Chondrocyte (in vitro differentiated cells): ENCODE measurements around the gene XG. TPM values are rescaled to one million over a fixed set of nuclear protein-coding genes. Genes with fewer than 3 reads are reported as not detected.
A peak's percentile ranks its signal among the peaks of the same experiment; 100 is the strongest.

ENCODE experiments used
- DNase-seq: peaks from one replicate; pipeline ENCODE4 v3.0.0; 2021; ENCODE audit warnings: mixed read lengths, low spot score
- H3K27ac Mint-ChIP-seq: one replicate; pipeline ENCODE4 v1.8.0; 2021; ENCODE audit warnings: mild to moderate bottlenecking, moderate library complexity, mixed read lengths; ENCODE audit not compliant: unreplicated experiment
- H3K27me3 Mint-ChIP-seq: 2 replicates; pipeline ENCODE4 v1.8.0; 2021; ENCODE audit warnings: low read depth, mixed read lengths
- H3K36me3 Mint-ChIP-seq: 2 replicates; pipeline ENCODE4 v1.8.0; 2021; ENCODE audit warnings: low read depth, mixed read lengths
- H3K4me1 Mint-ChIP-seq: 2 replicates; pipeline ENCODE4 v1.8.0; 2021; ENCODE audit warnings: low read depth, mild to moderate bottlenecking, mixed read lengths
- H3K4me3 Mint-ChIP-seq: one replicate; pipeline ENCODE4 v1.8.0; 2021; ENCODE audit warnings: mild to moderate bottlenecking, moderate library complexity, mixed read lengths; ENCODE audit not compliant: unreplicated experiment
- H3K9me3 Mint-ChIP-seq: 2 replicates; pipeline ENCODE4 v1.8.0; 2021; ENCODE audit warnings: low read depth, mixed read lengths
- total RNA-seq: library from RNA; stranded (reverse); gene quantifications from 3 replicates; pipeline ENCODE4 v1.2.1, GENCODE V29; 2021
- TF ChIP-seq, protein P1 (sequence below): fragments of 200-600 bp; sonication (generic); IDR thresholded peaks from 2 replicates; pipeline ENCODE4 v1.5.0; 2021; ENCODE audit warnings: antibody characterized with exemption, mild to moderate bottlenecking, moderate library complexity

XG gene
- total RNA-seq, 1 donor from 2014 or later, result not detected

DNA sequence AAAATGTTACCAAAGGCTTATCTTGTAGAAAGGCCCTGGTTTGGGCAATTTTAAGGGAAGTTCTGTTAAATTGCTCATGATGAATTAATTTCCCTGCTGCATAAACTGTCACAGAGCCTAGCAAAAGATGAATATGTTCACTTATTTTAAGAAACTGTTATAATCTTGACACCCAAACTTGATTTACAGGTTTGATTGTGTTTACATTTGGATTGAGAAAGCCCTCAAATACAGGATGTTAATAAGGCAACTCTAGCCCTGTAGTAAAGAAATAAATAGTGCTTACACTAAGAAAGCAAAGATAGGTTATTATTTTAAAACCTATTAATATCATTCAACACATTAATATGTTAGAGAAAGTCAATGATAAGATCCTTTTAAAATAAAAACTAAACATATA lies 95.2 kb downstream of the XG start:
- Mint-ChIP-seq H3K27ac (no peak overlapping the region), H3K4me3 (no peak overlapping the region), H3K27me3 (no peaks in the 10 kb centered on the region), H3K36me3 (no peaks in the 10 kb centered on the region), H3K4me1 (peaks cover 49% of the 10 kb centered on the region), H3K9me3 (no peaks in the 10 kb centered on the region)
- TF ChIP-seq, protein P1, sequence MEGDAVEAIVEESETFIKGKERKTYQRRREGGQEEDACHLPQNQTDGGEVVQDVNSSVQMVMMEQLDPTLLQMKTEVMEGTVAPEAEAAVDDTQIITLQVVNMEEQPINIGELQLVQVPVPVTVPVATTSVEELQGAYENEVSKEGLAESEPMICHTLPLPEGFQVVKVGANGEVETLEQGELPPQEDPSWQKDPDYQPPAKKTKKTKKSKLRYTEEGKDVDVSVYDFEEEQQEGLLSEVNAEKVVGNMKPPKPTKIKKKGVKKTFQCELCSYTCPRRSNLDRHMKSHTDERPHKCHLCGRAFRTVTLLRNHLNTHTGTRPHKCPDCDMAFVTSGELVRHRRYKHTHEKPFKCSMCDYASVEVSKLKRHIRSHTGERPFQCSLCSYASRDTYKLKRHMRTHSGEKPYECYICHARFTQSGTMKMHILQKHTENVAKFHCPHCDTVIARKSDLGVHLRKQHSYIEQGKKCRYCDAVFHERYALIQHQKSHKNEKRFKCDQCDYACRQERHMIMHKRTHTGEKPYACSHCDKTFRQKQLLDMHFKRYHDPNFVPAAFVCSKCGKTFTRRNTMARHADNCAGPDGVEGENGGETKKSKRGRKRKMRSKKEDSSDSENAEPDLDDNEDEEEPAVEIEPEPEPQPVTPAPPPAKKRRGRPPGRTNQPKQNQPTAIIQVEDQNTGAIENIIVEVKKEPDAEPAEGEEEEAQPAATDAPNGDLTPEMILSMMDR, result no peak
- no peak for DNase-seq

DNA sequence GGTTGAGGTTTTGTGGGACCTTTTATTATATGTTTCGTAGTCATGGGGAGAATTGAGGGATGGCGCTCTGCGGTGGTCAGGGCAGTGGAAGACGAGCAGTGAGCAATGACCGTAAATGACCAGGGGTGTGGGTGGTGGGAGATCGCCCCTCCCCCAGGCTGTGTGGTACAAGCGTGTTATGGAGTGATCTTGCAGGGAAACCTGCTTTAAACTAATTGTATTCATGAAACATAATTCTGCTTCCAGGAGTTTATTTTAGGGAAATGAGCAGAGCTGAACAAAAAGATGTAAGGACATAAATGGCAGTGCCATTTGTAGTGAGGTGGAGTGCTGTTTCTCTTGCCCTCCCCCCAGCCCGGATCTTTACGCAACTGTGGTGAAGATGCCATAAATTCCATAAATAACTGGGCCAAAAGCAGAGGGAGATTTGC lies 97.0 kb downstream of the XG start:
- TF ChIP-seq, protein P1, result no peak
- peak overlapping the region; percentile 96 for H3K27ac Mint-ChIP-seq
- peaks cover 43% of the 10 kb centered on the region for H3K4me1 Mint-ChIP-seq
- peak overlapping the region; percentile 57 for H3K4me3 Mint-ChIP-seq
- H3K27me3 Mint-ChIP-seq, result no peaks in the 10 kb centered on the region
- no peaks in the 10 kb centered on the region for H3K9me3 Mint-ChIP-seq
- H3K36me3 Mint-ChIP-seq, result no peaks in the 10 kb centered on the region
- no peak for DNase-seq

DNA sequence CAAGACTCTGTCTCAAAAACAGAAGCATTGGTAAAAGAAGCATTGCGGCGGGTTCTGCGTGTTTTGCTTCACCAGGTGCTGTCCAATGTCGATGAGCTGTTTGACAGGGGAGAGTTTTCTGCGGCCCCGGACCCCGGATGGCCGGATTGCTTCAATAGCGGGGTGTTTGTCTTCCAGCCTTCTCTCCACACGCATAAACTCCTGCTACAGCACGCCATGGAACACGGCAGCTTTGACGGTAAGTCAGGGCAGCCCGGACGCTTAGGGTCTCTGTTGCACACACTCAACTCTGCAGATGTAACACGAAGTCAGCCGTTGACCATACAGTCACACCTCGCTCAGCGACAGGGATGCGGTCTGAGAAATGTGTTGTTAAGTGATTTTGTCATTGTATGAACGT lies 103.1 kb downstream of the XG start:
- H3K4me1 Mint-ChIP-seq, result peaks cover 20% of the 10 kb centered on the region
- DNase-seq, result no peak
- H3K9me3 Mint-ChIP-seq, result no peaks in the 10 kb centered on the region
- no peaks in the 10 kb centered on the region for H3K27me3 Mint-ChIP-seq
- TF ChIP-seq, protein P1, result no peak
- H3K4me3 Mint-ChIP-seq, result no peak overlapping the region
- no peak overlapping the region for H3K27ac Mint-ChIP-seq
- peaks cover 5% of the 10 kb centered on the region for H3K36me3 Mint-ChIP-seq

DNA sequence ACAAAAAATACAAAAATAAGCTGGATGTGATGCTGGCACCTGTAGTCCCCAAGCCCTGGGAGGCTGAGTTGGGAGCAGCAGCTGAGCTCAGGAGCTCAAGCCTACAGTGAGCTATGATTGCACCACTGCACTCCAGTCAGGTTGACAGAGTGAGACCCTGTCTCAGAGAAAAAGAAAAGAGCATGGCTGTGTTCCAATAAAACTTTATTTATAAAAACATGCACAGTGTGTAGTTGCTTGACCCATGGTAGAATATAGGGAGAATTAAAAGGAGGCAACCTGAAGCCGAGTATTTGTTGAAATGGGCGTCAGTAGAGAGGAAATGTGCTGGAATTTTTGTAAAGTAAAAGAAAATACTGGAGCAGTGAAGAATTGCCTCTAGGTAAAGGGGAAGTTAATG lies 103.9 kb downstream of the XG start:
- no peak for DNase-seq
- H3K27ac Mint-ChIP-seq, result no peak overlapping the region
- peaks cover 12% of the 10 kb centered on the region for H3K4me1 Mint-ChIP-seq
- no peaks in the 10 kb centered on the region for H3K27me3 Mint-ChIP-seq
- no peak overlapping the region for H3K4me3 Mint-ChIP-seq
- TF ChIP-seq, protein P1, result no peak
- peaks cover 5% of the 10 kb centered on the region for H3K36me3 Mint-ChIP-seq
- no peaks in the 10 kb centered on the region for H3K9me3 Mint-ChIP-seq

DNA sequence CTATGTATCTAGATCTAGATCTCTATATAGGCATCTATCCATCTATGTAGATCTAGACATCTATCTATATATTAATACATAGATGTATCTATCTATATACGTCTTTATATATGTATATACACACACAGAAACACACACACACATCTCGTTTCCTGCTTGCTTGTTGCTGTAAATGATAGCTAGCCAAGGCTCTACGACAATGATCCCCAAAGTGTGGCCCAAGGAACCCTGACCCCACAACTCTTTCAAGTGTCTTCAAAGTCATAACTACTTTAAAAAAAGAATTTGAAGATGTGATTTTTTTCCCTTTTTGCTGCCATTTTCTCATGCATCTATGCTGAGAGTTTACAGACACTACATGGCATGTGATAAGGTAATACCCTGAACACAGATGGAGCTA lies 105.7 kb downstream of the XG start:
- Mint-ChIP-seq H3K27me3 (no peaks in the 10 kb centered on the region), H3K27ac (no peak overlapping the region), H3K9me3 (no peaks in the 10 kb centered on the region), H3K4me1 (no peaks in the 10 kb centered on the region), H3K36me3 (peaks cover 5% of the 10 kb centered on the region), H3K4me3 (no peak overlapping the region)
- no peak for DNase-seq
- TF ChIP-seq, protein P1, result no peak
